K562 (cell line): ENCODE data around the gene TECPR1. TPM values are rescaled to one million over a fixed set of nuclear protein-coding genes. Genes with fewer than 3 reads are reported as not detected.

Source experiments
- ATAC-seq: fragments of 200-7000 bp; cut with Tn5 transposase; 3 replicates; pipeline ENCODE4 v1.9.1; 2020; ENCODE audit warnings: moderate library complexity
- BruUV-seq: library from RNA; stranded (reverse); fragments of 400-500 nt; replicated peaks from 2 replicates; lab custom pipeline; 2021; lab: Mats Ljungman, UMichigan
- CTCF ChIA-PET: fragments of 300-600 bp; formaldehyde crosslinking; extraction: SDS; loops from one replicate; lab custom pipeline; 2021; ENCODE audit warnings: low intra/inter-chr PET ratio; lab: Yijun Ruan, JAX
- POLR2A ChIA-PET: fragments of 300-600, 350-650 bp; sonication (Branson Sonifier 250); formaldehyde crosslinking; extraction: SDS; loops from one replicate; lab custom pipeline; 2021; ENCODE audit warnings: antibody characterized with exemption, inconsistent platforms; lab: Yijun Ruan, JAX
- DNase-seq, 4 experiments: peaks; one replicate each; pipeline versions ENCODE4 v3.0.0 to v3.0.0-alpha.2; 2011 to 2018; ENCODE audit warnings: low spot score in 3 of 4, mixed read lengths in 3 of 4; ENCODE audit errors: extremely low read depth in 1 of 4
- FAIRE-seq: peaks from 2 replicates; lab custom pipeline; 2011; peaks lifted over from hg19 to GRCh38; lab: Jason Lieb, UNC
- H2AFZ ChIP-seq: 2 replicates; pipeline ENCODE4 v1.6.0; 2011; ENCODE audit warnings: low read depth, low read length, control low read depth, inconsistent platforms
- H3K27ac ChIP-seq: fragments of 200-600 bp; 3 replicates; pipeline ENCODE4 v1.8.0; 2011; ENCODE audit warnings: low read depth, mild to moderate bottlenecking, control low read depth, inconsistent platforms, low read length, moderate library complexity, mixed read lengths; ENCODE audit errors: extremely low read depth
- H3K27me3 ChIP-seq, 2 experiments: fragments of 300-600 bp in 1 of 2; 2 replicates in 1 of 2; 3 replicates in 1 of 2; pipeline versions ENCODE4 v1.6.0 to v1.8.0; 2011; ENCODE audit warnings: inconsistent platforms in 2 of 2, low read length in 2 of 2, mild to moderate bottlenecking in 1 of 2, mixed read lengths in 1 of 2, moderate library complexity in 1 of 2; ENCODE audit not compliant: control insufficient read depth in 2 of 2, insufficient read depth in 2 of 2
- H3K36me3 ChIP-seq: fragments of 300-600 bp; 3 replicates; pipeline ENCODE4 v1.8.0; 2011; ENCODE audit warnings: mild to moderate bottlenecking, low read length, inconsistent platforms; ENCODE audit not compliant: control insufficient read depth, insufficient read depth
- H3K4me1 ChIP-seq, 2 experiments: fragments of 200-600 bp in 1 of 2; replicated peaks in 1 of 2; 2 replicates in 1 of 2; 3 replicates in 1 of 2; pipeline versions ENCODE4 v1.5.1 to v1.8.0; 2011; ENCODE audit warnings: inconsistent platforms in 2 of 2, low read length in 2 of 2, mild to moderate bottlenecking in 1 of 2, mixed read lengths in 1 of 2, moderate library complexity in 1 of 2; ENCODE audit not compliant: control insufficient read depth in 2 of 2, insufficient read depth in 2 of 2
- H3K4me2 ChIP-seq: 2 replicates; pipeline ENCODE4 v1.6.1; 2011; ENCODE audit warnings: low read length, control low read depth, inconsistent platforms, mixed read lengths; ENCODE audit not compliant: insufficient read depth
- H3K4me3 ChIP-seq: fragments of 200-600 bp; sonication (generic), shearing (Covaris generic); 2 replicates; pipeline ENCODE4 v1.5.1; 2016; ENCODE audit warnings: control low read depth, inconsistent platforms
- H3K79me2 ChIP-seq: fragments of 200-600 bp; 3 replicates; pipeline ENCODE4 v1.8.0; 2011; ENCODE audit warnings: low read length, inconsistent platforms; ENCODE audit not compliant: control insufficient read depth, insufficient read depth
- H3K9ac ChIP-seq, 2 experiments: 2 replicates each; pipeline versions ENCODE4 v1.6.0 to v1.6.1; 2011; ENCODE audit warnings: low read depth in 2 of 2, low read length in 2 of 2, control low read depth in 1 of 2, inconsistent platforms in 1 of 2, mild to moderate bottlenecking in 1 of 2, mixed read lengths in 1 of 2; ENCODE audit not compliant: insufficient read depth in 1 of 2
- H3K9me1 ChIP-seq: one replicate; pipeline ENCODE4 v1.6.0; 2011; ENCODE audit warnings: inconsistent platforms, mild to moderate bottlenecking, low read length, moderate library complexity; ENCODE audit not compliant: control insufficient read depth, insufficient read depth
- H3K9me3 ChIP-seq: replicated peaks from 2 replicates; pipeline ENCODE4 v1.5.1; 2011; ENCODE audit warnings: low read depth, low read length, inconsistent platforms; ENCODE audit not compliant: control insufficient read depth, insufficient read depth
- H4K20me1 ChIP-seq: replicated peaks from 2 replicates; pipeline ENCODE4 v1.6.1; 2011; ENCODE audit warnings: low read length, inconsistent platforms, mixed read lengths; ENCODE audit not compliant: control insufficient read depth, insufficient read depth
- KLF10 ChIP-seq: fragments of 250-450 bp; sonication (Bioruptor Pico); IDR thresholded peaks from 2 replicates; pipeline ENCODE4 v1.6.1; 2021; ENCODE audit warnings: matching md5 sums
- NBN ChIP-seq: fragments of 450-650 bp; IDR thresholded peaks from 2 replicates; pipeline ENCODE4 v1.6.1; 2016; ENCODE audit warnings: low read depth, mild to moderate bottlenecking
- RBFOX2 ChIP-seq: fragments of 200-400 bp; formaldehyde crosslinking; IDR thresholded peaks from 2 replicates; pipeline ENCODE4 v1.6.1; 2017; ENCODE audit warnings: low read depth, mild to moderate bottlenecking, low read length, moderate library complexity
- ZNF511 ChIP-seq: sonication (generic); formaldehyde crosslinking; IDR thresholded peaks from 2 replicates; pipeline ENCODE4 v1.8.0; 2022; ENCODE audit warnings: mild to moderate bottlenecking, missing genetic modification reagents
- ZNF644 ChIP-seq: fragments of 200-800 bp; sonication (Bioruptor generic); IDR thresholded peaks from 2 replicates; pipeline ENCODE4 v1.6.1; 2016; ENCODE audit warnings: low read depth, missing genetic modification characterization, missing compliant biosample characterization
- WGBS: fragments of 100-300 bp; shearing (Covaris generic); methylation state at CpG from one replicate; pipeline ENCODE4 v1.1.6; 2016; ENCODE audit warnings: low coverage, mixed read lengths; ENCODE audit not compliant: insufficient coverage; ENCODE audit errors: missing lambda C conversion rate; 5-methylcytosine and 5-hydroxymethylcytosine counted together
- in situ Hi-C: fragments of 300-500 bp; cut with MboI; formaldehyde crosslinking; loops from 4 replicates; pipeline ENCODE4 v1.15.0; 2018; ENCODE audit warnings: inconsistent platforms, mixed read lengths
- intact Hi-C: fragments of 100-400 bp; cut with micrococcal nuclease; formaldehyde crosslinking; loops from 2 replicates; pipeline ENCODE4 v1.14.2; 2022
- polyA plus RNA-seq, 8 experiments: library from polyadenylated mRNA; depleted of rRNA in 4 of 8; stranded (reverse) in 5 of 8; unstranded in 3 of 8; fragments of >200 nt; fragmentation: Nextera tagmentation in 2 of 8; fragmentation: Illumina TruSeq in 1 of 8; extraction: Ambion mirVana in 2 of 8; extraction: Trizol in 1 of 8; gene quantifications; 2 replicates each; pipeline versions ENCODE4 v1.2.1 to v1.2.3, GENCODE V29; 2011 to 2014; ENCODE audit warnings: inconsistent platforms in 1 of 8, missing spikeins in 1 of 8
- total RNA-seq, 7 experiments: library from RNA; depleted of rRNA in 6 of 7; stranded (reverse); fragments of >200 nt in 6 of 7; fragmentation: Illumina TruSeq in 2 of 7; extraction: Trizol in 2 of 7; gene quantifications; 2 replicates each; pipeline versions ENCODE4 v1.2.1 to v1.2.3, GENCODE V29; 2011 to 2021; ENCODE audit warnings: low replicate concordance in 1 of 7

Gene TECPR1
- total and polyA plus RNA-seq, 9 of the 15 experiments (the other 6 are each of a cell fraction or from before 2014, with no cell fraction given): 0.17 to 15.0 (median 2.2) TPM

DNA sequence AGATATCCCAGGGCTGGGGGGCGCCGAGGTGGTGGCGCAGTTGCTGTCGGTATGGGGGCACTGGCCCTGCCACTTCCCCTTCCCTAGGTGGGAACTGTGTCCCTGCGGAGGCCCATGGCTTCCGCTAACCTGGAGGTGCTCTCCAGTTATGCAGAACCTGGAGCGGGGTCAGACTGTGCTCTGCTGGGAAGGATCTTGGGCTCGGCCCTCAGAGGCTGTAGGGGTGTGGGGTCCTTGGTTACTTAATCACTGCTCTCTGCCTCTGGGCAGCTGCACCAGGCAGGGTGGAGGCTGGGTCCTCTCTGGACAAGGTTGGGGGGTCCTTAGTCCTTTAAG, 31.8 kb upstream of the TECPR1 start:
- POLR2A ChIA-PET: no interaction called here
- no peak overlapping the region for H2AFZ ChIP-seq
- peaks cover 5% of the 10 kb centered on the region; the same call in 1 of the 2 replicates for H4K20me1 ChIP-seq
- peak overlapping the region in 1 of 2 experiments; percentile 79; a peak in 2 of 4 replicates for H3K9ac ChIP-seq
- no peak overlapping the region for H3K4me3 ChIP-seq
- DNase-seq: no peak
- H3K36me3 ChIP-seq: peaks cover 23% of the 10 kb centered on the region; the same call in 2 of the 3 replicates
- no TSS peak for BruUV-seq
- ATAC-seq: no peak
- no peak overlapping the region for H3K27ac ChIP-seq
- CTCF ChIA-PET: no interaction called here
- peaks cover 0 to 28% of the 10 kb centered on the region in 2 experiments; a peak in 2 of 5 replicates for H3K27me3 ChIP-seq
- TF ChIP-seq ZNF644 (no peak), RBFOX2 (peak; percentile 19)
- H3K9me3 ChIP-seq: no peaks in the 10 kb centered on the region
- peaks cover 11 to 67% of the 10 kb centered on the region in 2 experiments; a peak in 4 of 5 replicates for H3K4me1 ChIP-seq
- H3K9me1 ChIP-seq: no peaks in the 10 kb centered on the region
- WGBS: 83% methylated on average over 3 of the region's 8 CpGs
- no peak for FAIRE-seq
- intact Hi-C loops (no loop called here), in situ Hi-C loops (loop anchor here (5.0 kb wide), 1 partner anchor 47 kb away; no protein-coding TSS in a partner anchor)
- H3K79me2 ChIP-seq: peaks cover 21% of the 10 kb centered on the region
- H3K4me2 ChIP-seq: no peak overlapping the region

- no peak overlapping the region for H3K27ac ChIP-seq
- no peaks in the 10 kb centered on the region for H3K9me1 ChIP-seq
- H3K9ac ChIP-seq: peak overlapping the region in 1 of 2 experiments; percentile 79; a peak in 2 of 4 replicates
- H2AFZ ChIP-seq: no peak overlapping the region
- TF ChIP-seq NBN (no peak), RBFOX2 (peak; percentile 25; the same call in 1 of the 2 replicates), ZNF511 (no peak), KLF10 (CRISPR knock-in tag) (no peak)
- H3K4me3 ChIP-seq: no peak overlapping the region
- peaks cover 11 to 70% of the 10 kb centered on the region in 2 experiments; a peak in 4 of 5 replicates for H3K4me1 ChIP-seq
- H3K9me3 ChIP-seq: no peaks in the 10 kb centered on the region
- H3K36me3 ChIP-seq: peaks cover 19% of the 10 kb centered on the region; the same call in 2 of the 3 replicates
- H3K4me2 ChIP-seq: no peak overlapping the region
- 53% methylated on average over 6 of the region's 19 CpGs for WGBS
- H4K20me1 ChIP-seq: peaks cover 5% of the 10 kb centered on the region; the same call in 1 of the 2 replicates
- POLR2A ChIA-PET: no interaction called here
- intact Hi-C loops (no loop called here), in situ Hi-C loops (loop anchor here (5.0 kb wide), 1 partner anchor 46 kb away; no protein-coding TSS in a partner anchor)
- no peak for ATAC-seq
- no peak for FAIRE-seq
- BruUV-seq: no TSS peak
- H3K27me3 ChIP-seq: peaks cover 0 to 23% of the 10 kb centered on the region in 2 experiments; a peak in 2 of 5 replicates
- CTCF ChIA-PET: no interaction called here
- DNase-seq: no peak
- peaks cover 21% of the 10 kb centered on the region for H3K79me2 ChIP-seq
These were observed 31.3 kb upstream of the TECPR1 start for GRCh38 chr7:98283127-98283886.
